Measurements from ENCODE around the gene XPO6.

GRCh38 chr16:28105297-28105696 lies 106.5 kb downstream of the XPO6 start:
- TF ChIP-seq CTCF (IDR thresholded peaks at IDR 0.05) (no peak), POLR2A (IDR thresholded peaks at IDR 0.05) (no peak)
